ENCODE data around the gene COG5.

COG5 gene

DNA sequence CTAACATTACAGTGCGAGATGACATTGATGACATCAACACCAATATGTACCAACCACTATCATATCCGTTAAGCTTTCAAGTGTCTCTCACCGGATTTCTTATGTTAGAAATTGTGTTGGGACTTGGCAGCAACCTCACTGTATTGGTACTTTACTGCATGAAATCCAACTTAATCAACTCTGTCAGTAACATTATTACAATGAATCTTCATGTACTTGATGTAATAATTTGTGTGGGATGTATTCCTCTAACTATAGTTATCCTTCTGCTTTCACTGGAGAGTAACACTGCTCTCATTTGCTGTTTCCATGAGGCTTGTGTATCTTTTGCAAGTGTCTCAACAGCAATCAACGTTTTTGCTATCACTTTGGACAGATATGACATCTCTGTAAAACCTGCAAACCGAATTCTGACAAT, 89.6 kb downstream of the COG5 start:
- Histone ChIP-seq H3K36me3 (ENCODE audit: control insufficient read depth, insufficient read depth, low read length) (no peaks in the 10 kb centered on the region), H3K27ac (no peak overlapping the region), H3K4me3 (ENCODE audit: low read depth, low read length) (no peak overlapping the region), H3K9ac (no peak overlapping the region), H3K9me3 (ENCODE audit: control insufficient read depth, low read length) (no peaks in the 10 kb centered on the region), H3K4me2 (ENCODE audit: low read length) (no peak overlapping the region), H3K79me2 (no peaks in the 10 kb centered on the region), H3K27me3 (ENCODE audit: control insufficient read depth, insufficient read depth, low read length) (no peaks in the 10 kb centered on the region), H2AFZ (no peak overlapping the region), H3K4me1 (no peaks in the 10 kb centered on the region)
- no peak for TF ChIP-seq CTCF (IDR thresholded peaks at IDR 0.05)

DNA sequence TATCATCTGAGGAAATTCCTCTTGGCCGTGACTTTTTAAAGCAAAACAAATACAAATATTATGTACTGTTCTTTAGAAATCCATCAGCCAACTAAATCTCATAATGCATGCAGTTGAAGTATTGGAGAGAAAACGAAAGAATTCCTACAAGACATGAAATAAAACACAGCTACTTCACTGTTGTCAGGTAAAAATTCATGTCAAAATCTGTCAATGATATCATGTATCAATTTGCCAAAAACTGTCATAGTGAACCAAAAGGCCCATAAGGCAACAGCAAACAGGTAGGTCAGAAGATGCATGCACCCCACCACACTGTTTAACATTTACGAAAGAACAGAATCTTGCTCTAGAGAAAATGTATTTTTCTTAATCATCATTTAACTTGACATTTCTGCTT, 91.6 kb downstream of the COG5 start:
- Histone ChIP-seq H3K9me3 (ENCODE audit: control insufficient read depth, low read length) (no peaks in the 10 kb centered on the region), H3K36me3 (ENCODE audit: control insufficient read depth, insufficient read depth, low read length) (no peaks in the 10 kb centered on the region), H3K27ac (no peak overlapping the region), H3K4me1 (no peaks in the 10 kb centered on the region), H3K79me2 (no peaks in the 10 kb centered on the region), H3K4me3 (ENCODE audit: low read depth, low read length) (no peak overlapping the region), H3K9ac (no peak overlapping the region), H3K27me3 (ENCODE audit: control insufficient read depth, insufficient read depth, low read length) (no peaks in the 10 kb centered on the region), H2AFZ (no peak overlapping the region), H3K4me2 (ENCODE audit: low read length) (no peak overlapping the region)
- no peak for TF ChIP-seq CTCF (IDR thresholded peaks at IDR 0.05)

DNA sequence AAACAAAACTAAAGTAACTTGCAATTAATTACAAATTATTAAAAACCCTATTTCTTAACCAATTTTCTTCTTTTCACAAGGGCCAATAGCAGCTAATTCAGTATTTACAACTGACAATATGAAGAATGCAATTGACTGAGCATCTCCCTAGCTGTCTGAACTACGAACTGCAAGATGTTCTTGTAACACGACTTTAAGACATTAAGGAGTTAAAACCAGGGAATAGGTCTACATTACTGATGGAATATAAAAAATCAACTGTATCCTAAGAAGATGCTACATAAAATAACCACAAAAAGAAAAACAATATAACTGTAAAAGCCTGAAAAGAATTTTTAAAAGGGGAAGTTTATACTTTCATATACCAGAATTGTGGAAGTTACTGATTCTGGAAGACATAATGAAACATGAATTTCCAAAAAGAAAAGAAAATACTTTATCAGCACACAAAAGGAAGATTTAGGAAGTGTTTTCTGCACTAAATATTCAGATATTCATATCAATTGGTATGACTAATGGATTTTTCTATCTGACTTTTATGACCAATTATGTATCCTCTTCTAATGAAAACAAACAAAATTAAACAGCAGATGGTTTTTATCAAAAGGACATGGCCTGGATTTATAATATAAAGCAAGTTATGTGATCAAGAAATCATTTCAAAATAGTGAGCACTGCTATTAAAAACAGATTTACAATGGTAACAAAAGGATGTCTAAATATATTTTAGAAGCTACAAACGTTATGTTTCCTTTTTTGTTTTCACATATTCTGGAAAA, 92.2 kb downstream of the COG5 start:
- H3K27ac ChIP-seq: no peak overlapping the region
- H3K4me2 ChIP-seq (ENCODE audit: low read length): no peak overlapping the region
- no peak overlapping the region for H3K9ac ChIP-seq
- no peaks in the 10 kb centered on the region for H3K79me2 ChIP-seq
- H3K36me3 ChIP-seq (ENCODE audit: control insufficient read depth, insufficient read depth, low read length): no peaks in the 10 kb centered on the region
- no peaks in the 10 kb centered on the region for H3K9me3 ChIP-seq (ENCODE audit: control insufficient read depth, low read length)
- H2AFZ ChIP-seq: no peak overlapping the region
- no peak overlapping the region for H3K4me3 ChIP-seq (ENCODE audit: low read depth, low read length)
- H3K27me3 ChIP-seq (ENCODE audit: control insufficient read depth, insufficient read depth, low read length): no peaks in the 10 kb centered on the region
- TF ChIP-seq CTCF (IDR thresholded peaks at IDR 0.05): no peak
- no peaks in the 10 kb centered on the region for H3K4me1 ChIP-seq

DNA sequence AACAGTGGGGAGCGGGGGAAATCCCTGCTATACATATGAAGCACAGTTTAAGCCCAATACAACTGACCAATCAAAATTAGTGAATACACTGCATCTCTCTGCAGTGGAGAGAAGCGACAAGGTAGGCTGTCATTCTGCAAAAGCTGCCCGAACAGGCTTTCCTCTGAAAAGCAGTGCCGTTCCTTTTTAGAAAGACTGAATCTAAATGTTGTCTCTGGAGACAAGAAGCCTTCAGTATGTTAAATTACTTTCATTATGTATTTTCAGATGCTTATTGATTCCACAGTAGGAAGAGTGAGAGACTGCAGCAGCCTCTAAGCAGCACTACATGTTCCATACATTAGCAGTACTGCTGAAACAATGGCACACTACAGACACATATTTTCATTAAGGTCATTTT, 93.8 kb downstream of the COG5 start, which contains the start of gene GPR22:
TSS of gene GPR22 (plus strand) at position 129 of the 400 bp plus-strand sequence. CDS start 4,004 bp downstream, outside the sequence.
- H3K79me2 ChIP-seq: no peaks in the 10 kb centered on the region
- no peaks in the 10 kb centered on the region for H3K27me3 ChIP-seq (ENCODE audit: control insufficient read depth, insufficient read depth, low read length)
- TF ChIP-seq CTCF (IDR thresholded peaks at IDR 0.05): no peak
- H3K27ac ChIP-seq: no peak within 1 kb of the TSS
- H3K9me3 ChIP-seq (ENCODE audit: control insufficient read depth, low read length): no peaks in the 10 kb centered on the region
- no peak within 1 kb of the TSS for H2AFZ ChIP-seq
- H3K36me3 ChIP-seq (ENCODE audit: control insufficient read depth, insufficient read depth, low read length): no peaks in the 10 kb centered on the region
- no peaks in the 10 kb centered on the region for H3K4me1 ChIP-seq
- H3K4me2 ChIP-seq (ENCODE audit: low read length): no peak within 1 kb of the TSS
- no peak within 1 kb of the TSS for H3K9ac ChIP-seq
- no peak within 1 kb of the TSS for H3K4me3 ChIP-seq (ENCODE audit: low read depth, low read length)

- Histone ChIP-seq H3K9ac (no peak overlapping the region), H3K27ac (no peak overlapping the region), H3K9me3 (ENCODE audit: control insufficient read depth, low read length) (no peaks in the 10 kb centered on the region), H3K4me1 (no peaks in the 10 kb centered on the region), H3K36me3 (ENCODE audit: control insufficient read depth, insufficient read depth, low read length) (no peaks in the 10 kb centered on the region), H3K4me3 (ENCODE audit: low read depth, low read length) (no peak overlapping the region), H3K27me3 (ENCODE audit: control insufficient read depth, insufficient read depth, low read length) (no peaks in the 10 kb centered on the region), H3K4me2 (ENCODE audit: low read length) (no peak overlapping the region), H2AFZ (no peak overlapping the region), H3K79me2 (no peaks in the 10 kb centered on the region)
- TF ChIP-seq CTCF (IDR thresholded peaks at IDR 0.05): no peak
Measured at GRCh38 chr7:107468824-107469223, 94.9 kb downstream of the COG5 start.

Measured in parathyroid adenoma (tissue), 2 donors.